Measurements from ENCODE around the gene COL4A6.

DNA sequence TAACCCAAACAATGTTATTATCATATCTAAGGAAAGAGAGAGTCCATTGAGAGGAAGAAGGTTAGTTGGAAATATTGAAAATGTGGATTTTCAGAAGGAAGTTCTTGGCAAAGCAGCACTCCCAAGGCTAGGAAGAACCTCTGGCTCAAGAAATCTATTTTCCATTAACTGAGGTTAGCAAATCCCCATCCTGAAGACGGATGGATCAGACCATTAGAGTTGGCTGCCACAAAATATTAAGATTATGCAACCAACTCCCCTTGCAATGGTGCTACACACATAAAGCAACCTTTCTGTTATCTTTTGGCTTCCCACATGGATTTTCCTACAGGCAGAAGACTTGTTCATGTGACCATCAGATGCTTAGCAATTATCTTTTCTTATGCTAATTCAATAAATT, 96.3 kb downstream of the COL4A6 start:
- TF ChIP-seq, protein P1, sequence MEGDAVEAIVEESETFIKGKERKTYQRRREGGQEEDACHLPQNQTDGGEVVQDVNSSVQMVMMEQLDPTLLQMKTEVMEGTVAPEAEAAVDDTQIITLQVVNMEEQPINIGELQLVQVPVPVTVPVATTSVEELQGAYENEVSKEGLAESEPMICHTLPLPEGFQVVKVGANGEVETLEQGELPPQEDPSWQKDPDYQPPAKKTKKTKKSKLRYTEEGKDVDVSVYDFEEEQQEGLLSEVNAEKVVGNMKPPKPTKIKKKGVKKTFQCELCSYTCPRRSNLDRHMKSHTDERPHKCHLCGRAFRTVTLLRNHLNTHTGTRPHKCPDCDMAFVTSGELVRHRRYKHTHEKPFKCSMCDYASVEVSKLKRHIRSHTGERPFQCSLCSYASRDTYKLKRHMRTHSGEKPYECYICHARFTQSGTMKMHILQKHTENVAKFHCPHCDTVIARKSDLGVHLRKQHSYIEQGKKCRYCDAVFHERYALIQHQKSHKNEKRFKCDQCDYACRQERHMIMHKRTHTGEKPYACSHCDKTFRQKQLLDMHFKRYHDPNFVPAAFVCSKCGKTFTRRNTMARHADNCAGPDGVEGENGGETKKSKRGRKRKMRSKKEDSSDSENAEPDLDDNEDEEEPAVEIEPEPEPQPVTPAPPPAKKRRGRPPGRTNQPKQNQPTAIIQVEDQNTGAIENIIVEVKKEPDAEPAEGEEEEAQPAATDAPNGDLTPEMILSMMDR (IDR thresholded peaks at IDR 0.05) = no peak
- TF ChIP-seq EZH2 (IDR thresholded peaks at IDR 0.05) = no peak

Data from neural progenitor cell (in vitro differentiated cells).